Measurements from ENCODE around the gene ADAP1.
"Not testable (repeated sequence)": the region's sequence is repeated elsewhere in the genome, so short reads cannot be mapped to it uniquely, and the experiment has no call there.

- not testable (repeated sequence) for TF ChIP-seq EP300, POLR2A (IDR thresholded peaks at IDR 0.05)
- TF ChIP-seq, protein P1, sequence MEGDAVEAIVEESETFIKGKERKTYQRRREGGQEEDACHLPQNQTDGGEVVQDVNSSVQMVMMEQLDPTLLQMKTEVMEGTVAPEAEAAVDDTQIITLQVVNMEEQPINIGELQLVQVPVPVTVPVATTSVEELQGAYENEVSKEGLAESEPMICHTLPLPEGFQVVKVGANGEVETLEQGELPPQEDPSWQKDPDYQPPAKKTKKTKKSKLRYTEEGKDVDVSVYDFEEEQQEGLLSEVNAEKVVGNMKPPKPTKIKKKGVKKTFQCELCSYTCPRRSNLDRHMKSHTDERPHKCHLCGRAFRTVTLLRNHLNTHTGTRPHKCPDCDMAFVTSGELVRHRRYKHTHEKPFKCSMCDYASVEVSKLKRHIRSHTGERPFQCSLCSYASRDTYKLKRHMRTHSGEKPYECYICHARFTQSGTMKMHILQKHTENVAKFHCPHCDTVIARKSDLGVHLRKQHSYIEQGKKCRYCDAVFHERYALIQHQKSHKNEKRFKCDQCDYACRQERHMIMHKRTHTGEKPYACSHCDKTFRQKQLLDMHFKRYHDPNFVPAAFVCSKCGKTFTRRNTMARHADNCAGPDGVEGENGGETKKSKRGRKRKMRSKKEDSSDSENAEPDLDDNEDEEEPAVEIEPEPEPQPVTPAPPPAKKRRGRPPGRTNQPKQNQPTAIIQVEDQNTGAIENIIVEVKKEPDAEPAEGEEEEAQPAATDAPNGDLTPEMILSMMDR (IDR thresholded peaks at IDR 0.05) = not testable (repeated sequence)
These were observed 47.5 kb upstream of the ADAP1 start for GRCh38 chr7:1002026-1002425.

Measured in gastroesophageal sphincter (tissue), 3 donors.